GM12878 (cell line): ENCODE data around the gene TIGD7. TPM values are rescaled to one million over a fixed set of nuclear protein-coding genes. Genes with fewer than 3 reads are reported as not detected.
A peak's percentile ranks its signal among the peaks of the same experiment; 100 is the strongest.

Experiments used
- ASH2L ChIP-seq: fragments of 300-600, 200-600 bp; sonication (generic); IDR thresholded peaks from 2 replicates; pipeline ENCODE4 v1.6.1; 2017; ENCODE audit warnings: low read depth, mild to moderate bottlenecking, borderline replicate concordance
- BMI1 ChIP-seq: fragments of 450-650 bp; IDR thresholded peaks from 2 replicates; pipeline ENCODE4 v1.6.1; 2016; ENCODE audit warnings: mild to moderate bottlenecking, moderate library complexity, borderline replicate concordance
- CBFB ChIP-seq: IDR thresholded peaks from 2 replicates; pipeline ENCODE4 v1.6.1; 2016; ENCODE audit warnings: antibody characterized with exemption, low read depth
- CEBPB ChIP-seq, 2 experiments: fragments of 150-350 bp in 1 of 2; IDR thresholded peaks; 2 replicates each; pipeline ENCODE4 v1.6.1; 2012 to 2014; ENCODE audit warnings: low read depth in 2 of 2, low read length in 2 of 2, borderline replicate concordance in 1 of 2, inconsistent platforms in 1 of 2
- ELK1 ChIP-seq: IDR thresholded peaks from 2 replicates; pipeline ENCODE4 v1.6.1; 2012; ENCODE audit warnings: low read depth, low read length, improper control_type of control experiment
- JUNB ChIP-seq: IDR thresholded peaks from 2 replicates; pipeline ENCODE4 v1.6.1; 2016; ENCODE audit warnings: antibody characterized with exemption, mild to moderate bottlenecking
- KAT2A ChIP-seq: conservative IDR thresholded peaks from 2 replicates; pipeline ENCODE4 v1.6.1; 2011; ENCODE audit warnings: low read depth, low read length; ENCODE audit not compliant: control insufficient read depth
- KLF5 ChIP-seq: fragments of 450-650 bp; IDR thresholded peaks from 2 replicates; pipeline ENCODE4 v1.6.1; 2014; ENCODE audit warnings: mild to moderate bottlenecking; ENCODE audit not compliant: partially characterized antibody
- MEF2A ChIP-seq: IDR thresholded peaks from 2 replicates; pipeline ENCODE4 v1.6.1; 2011; ENCODE audit warnings: low read depth, mild to moderate bottlenecking, low read length, moderate library complexity; ENCODE audit not compliant: insufficient read depth
- PML ChIP-seq: IDR thresholded peaks from 2 replicates; pipeline ENCODE4 v1.6.1; 2012; ENCODE audit warnings: low read length, inconsistent platforms
- POLR2A ChIP-seq: IDR thresholded peaks from 2 replicates; pipeline ENCODE4 v1.6.1; 2011; ENCODE audit warnings: low read depth, mild to moderate bottlenecking, low read length
- POU2F2 ChIP-seq: IDR thresholded peaks from 3 replicates; pipeline ENCODE4 v1.6.1; 2011; ENCODE audit warnings: low read depth, mild to moderate bottlenecking, low read length, borderline replicate concordance
- RAD51 ChIP-seq: fragments of 450-650 bp; IDR thresholded peaks from 2 replicates; pipeline ENCODE4 v1.6.1; 2016; ENCODE audit warnings: moderate library complexity, mild to moderate bottlenecking, inconsistent platforms
- RFX5 ChIP-seq: IDR thresholded peaks from 2 replicates; pipeline ENCODE4 v1.6.1; 2011; ENCODE audit warnings: low read depth, low read length, improper control_type of control experiment
- SIN3A ChIP-seq: IDR thresholded peaks from 2 replicates; pipeline ENCODE4 v1.6.1; 2012; ENCODE audit warnings: low read depth, low read length, improper control_type of control experiment
- SKIL ChIP-seq: fragments of 450-650 bp; IDR thresholded peaks from 2 replicates; pipeline ENCODE4 v1.6.1; 2017; ENCODE audit warnings: mild to moderate bottlenecking, low read depth, inconsistent platforms; ENCODE audit not compliant: poor library complexity, severe bottlenecking
- TAF1 ChIP-seq: IDR thresholded peaks from 2 replicates; pipeline ENCODE4 v1.6.1; 2011; ENCODE audit warnings: mild to moderate bottlenecking, low read depth, low read length, borderline replicate concordance
- ZBTB40 ChIP-seq: fragments of 450-650 bp; IDR thresholded peaks from 2 replicates; pipeline ENCODE4 v1.6.1; 2016; ENCODE audit warnings: mild to moderate bottlenecking, moderate library complexity, borderline replicate concordance
- ZNF274 ChIP-seq: IDR thresholded peaks from one replicate; pipeline ENCODE4 v1.8.0; 2011; ENCODE audit not compliant: insufficient read length, insufficient read depth
- ZNF622 ChIP-seq: fragments of 450-650 bp; IDR thresholded peaks from 2 replicates; pipeline ENCODE4 v1.6.1; 2017; ENCODE audit warnings: mild to moderate bottlenecking, inconsistent platforms
- polyA plus RNA-seq, 11 experiments: library from polyadenylated mRNA; depleted of rRNA in 4 of 11; unstranded in 6 of 11; stranded (reverse) in 5 of 11; fragments of >200 nt; fragmentation: Nextera tagmentation in 4 of 11; fragmentation: Illumina TruSeq in 1 of 11; extraction: Ambion mirVana in 4 of 11; extraction: Trizol in 1 of 11; gene quantifications; 1 replicate in 1 of 11; 2 replicates in 10 of 11; pipeline versions ENCODE4 v1.2.1 to v1.2.3, GENCODE V29; 2011 to 2016; ENCODE audit warnings: inconsistent platforms in 2 of 11, missing spikeins in 2 of 11, low read depth in 1 of 11
- total RNA-seq, 4 experiments: library from RNA; depleted of rRNA in 3 of 4; stranded (reverse); fragments of >200 nt in 3 of 4; fragmentation: Illumina TruSeq in 1 of 4; extraction: Trizol in 1 of 4; gene quantifications; 2 replicates each; pipeline versions ENCODE4 v1.2.1 to v1.2.3, GENCODE V29; 2013 to 2021
- TF ChIP-seq, protein P1 (sequence below), 3 experiments: IDR thresholded peaks in 2 of 3; conservative IDR thresholded peaks in 1 of 3; 2 replicates each; pipeline ENCODE4 v1.5.1; 2011; ENCODE audit warnings: low read depth in 3 of 3, low read length in 3 of 3, mild to moderate bottlenecking in 3 of 3, control low read depth in 2 of 3, moderate library complexity in 2 of 3, inconsistent platforms in 1 of 3, mixed read lengths in 1 of 3; ENCODE audit not compliant: control insufficient read depth in 2 of 3, insufficient read depth in 1 of 3; ENCODE audit errors: extremely low read depth in 1 of 3

The TIGD7 gene
- total and polyA plus RNA-seq, 10 of the 15 experiments (the other 5 are each of a cell fraction or from before 2014, with no cell fraction given): 0.37 to 3.8 (median 3.0) TPM

DNA sequence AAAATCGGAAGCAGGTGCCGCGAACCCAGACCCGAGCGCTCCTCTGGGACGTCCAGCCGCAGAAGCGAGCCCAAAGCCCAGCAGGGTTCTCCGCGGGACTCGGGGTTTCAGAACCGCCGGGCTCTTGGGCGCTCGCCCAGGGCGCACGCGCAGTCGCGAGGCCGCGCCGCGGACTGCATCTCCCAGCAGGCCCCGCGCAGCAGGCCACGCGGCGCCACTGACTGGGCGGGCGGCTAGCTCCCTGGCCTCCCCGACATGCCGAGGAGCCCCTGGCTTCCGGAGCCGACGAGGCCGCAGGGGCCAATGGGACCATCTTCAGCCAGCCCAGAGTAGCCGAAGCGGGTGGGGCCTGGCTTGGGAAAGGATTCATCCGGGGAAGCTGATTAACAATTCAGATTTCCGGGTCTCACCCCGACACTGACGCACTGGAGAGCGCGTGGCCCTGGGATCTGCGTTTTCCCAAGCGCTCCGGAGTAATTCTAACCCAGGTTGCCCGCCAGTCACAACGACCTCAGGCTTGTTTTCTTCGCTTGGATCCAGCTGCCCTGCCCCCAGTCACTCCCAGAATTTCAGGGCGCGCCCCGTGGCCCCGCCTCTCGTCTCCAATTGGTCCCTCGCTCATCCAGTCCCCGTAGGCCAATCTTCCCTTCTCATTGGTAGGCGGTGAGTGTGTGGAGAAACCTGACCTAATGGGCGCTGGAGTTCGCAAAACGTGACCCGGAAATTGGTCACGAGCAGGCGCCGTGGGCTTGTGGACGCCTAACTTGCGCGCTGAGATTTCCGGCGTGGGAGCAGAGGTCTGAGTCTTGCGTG, 22.3 kb downstream of the TIGD7 start, which contains the start of gene ZNF263 (continued):
- TF ChIP-seq ELK1 (peak; percentile 73), CEBPB (IDR thresholded peaks at IDR 0.05; ENCODE audit: borderline replicate concordance in 1 of 2, low read depth in 2 of 2, low read length in 2 of 2) (0 out of 4 replicates have a peak, but pooled peaks of 1 of the 2 experiments have one; percentile 18), PML (peak; percentile 94), KAT2A (no peak), TAF1 (peak; percentile 59; the same call in 1 of the 2 replicates), ZNF622 (no peak), ZBTB40 (peak; percentile 93), KLF5 (peak; percentile 16), MEF2A (0 out of 2 replicates have a peak, but pooled peaks have one; percentile 4), RFX5 (peak; percentile 77), SKIL (peak; percentile 78), POLR2A (peak; percentile 71), CBFB (peak; percentile 62; the same call in 1 of the 2 replicates), JUNB (no peak), POU2F2 (peak; percentile 82), SIN3A (peak; percentile 82; the same call in 1 of the 2 replicates), ZNF274 (no peak), BMI1 (no peak), ASH2L (0 out of 2 replicates have a peak, but pooled peaks have one; percentile 13), RAD51 (peak; percentile 96)
- TF ChIP-seq, protein P1, sequence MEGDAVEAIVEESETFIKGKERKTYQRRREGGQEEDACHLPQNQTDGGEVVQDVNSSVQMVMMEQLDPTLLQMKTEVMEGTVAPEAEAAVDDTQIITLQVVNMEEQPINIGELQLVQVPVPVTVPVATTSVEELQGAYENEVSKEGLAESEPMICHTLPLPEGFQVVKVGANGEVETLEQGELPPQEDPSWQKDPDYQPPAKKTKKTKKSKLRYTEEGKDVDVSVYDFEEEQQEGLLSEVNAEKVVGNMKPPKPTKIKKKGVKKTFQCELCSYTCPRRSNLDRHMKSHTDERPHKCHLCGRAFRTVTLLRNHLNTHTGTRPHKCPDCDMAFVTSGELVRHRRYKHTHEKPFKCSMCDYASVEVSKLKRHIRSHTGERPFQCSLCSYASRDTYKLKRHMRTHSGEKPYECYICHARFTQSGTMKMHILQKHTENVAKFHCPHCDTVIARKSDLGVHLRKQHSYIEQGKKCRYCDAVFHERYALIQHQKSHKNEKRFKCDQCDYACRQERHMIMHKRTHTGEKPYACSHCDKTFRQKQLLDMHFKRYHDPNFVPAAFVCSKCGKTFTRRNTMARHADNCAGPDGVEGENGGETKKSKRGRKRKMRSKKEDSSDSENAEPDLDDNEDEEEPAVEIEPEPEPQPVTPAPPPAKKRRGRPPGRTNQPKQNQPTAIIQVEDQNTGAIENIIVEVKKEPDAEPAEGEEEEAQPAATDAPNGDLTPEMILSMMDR (IDR thresholded peaks at IDR 0.05 in 2 of 3, conservative IDR thresholded peaks at IDR 0.05 in 1 of 3; ENCODE audit: control insufficient read depth in 2 of 3, extremely low read depth in 1 of 3, insufficient read depth in 1 of 3, low read depth in 3 of 3, low read length in 3 of 3): no peak
